ENCODE results near the gene ZDHHC16. TPM values are rescaled to one million over a fixed set of nuclear protein-coding genes. Genes with fewer than 3 reads are reported as not detected.

ZDHHC16 gene
- total RNA-seq, 4 donors from 2014 or later: 1.8 to 31.8 (median 19.0) TPM

GRCh38 chr10:97483506-97483905, 37.5 kb downstream of the ZDHHC16 start:
- intact Hi-C loops (cut with DNase I; ENCODE audit: low total_unique reads): no loop called here
- TF ChIP-seq POLR2A (IDR thresholded peaks at IDR 0.05) (no peak), CTCF (IDR thresholded peaks at IDR 0.05) (no peak)
- H3K4me3 ChIP-seq: no peak overlapping the region
- H3K4me1 ChIP-seq: no peaks in the 10 kb centered on the region
- no peaks in the 10 kb centered on the region for H3K36me3 ChIP-seq
- H3K27ac ChIP-seq: no peak overlapping the region
- no peaks in the 10 kb centered on the region for H3K9me3 ChIP-seq
- H3K27me3 ChIP-seq: no peaks in the 10 kb centered on the region
- DNase-seq: no peak

GRCh38 chr10:97483921-97484320, 37.9 kb downstream of the ZDHHC16 start:
- no peaks in the 10 kb centered on the region for H3K27me3 ChIP-seq
- no peaks in the 10 kb centered on the region for H3K4me1 ChIP-seq
- H3K4me3 ChIP-seq: no peak overlapping the region
- no peak overlapping the region for H3K27ac ChIP-seq
- intact Hi-C loops (cut with DNase I; ENCODE audit: low total_unique reads): no loop called here
- H3K36me3 ChIP-seq: no peaks in the 10 kb centered on the region
- DNase-seq: no peak
- H3K9me3 ChIP-seq: no peaks in the 10 kb centered on the region
- TF ChIP-seq CTCF (IDR thresholded peaks at IDR 0.05): no peak
- TF ChIP-seq POLR2A (IDR thresholded peaks at IDR 0.05): no peak

- no peak for DNase-seq
- H3K36me3 ChIP-seq: no peaks in the 10 kb centered on the region
- no peak overlapping the region for H3K4me3 ChIP-seq
- no peaks in the 10 kb centered on the region for H3K27me3 ChIP-seq
- intact Hi-C loops (cut with DNase I; ENCODE audit: low total_unique reads): no loop called here
- no peak for TF ChIP-seq CTCF (IDR thresholded peaks at IDR 0.05)
- no peak for TF ChIP-seq POLR2A (IDR thresholded peaks at IDR 0.05)
- H3K27ac ChIP-seq: no peak overlapping the region
- H3K4me1 ChIP-seq: peaks cover 0 to 3% of the 10 kb centered on the region in 2 donors
- H3K9me3 ChIP-seq: no peaks in the 10 kb centered on the region
These were observed 39.8 kb downstream of the ZDHHC16 start for GRCh38 chr10:97485647-97486281.

GRCh38 chr10:97490592-97490991, 44.6 kb downstream of the ZDHHC16 start:
- H3K4me1 ChIP-seq: peaks cover 0 to 11% of the 10 kb centered on the region in 2 donors
- H3K9me3 ChIP-seq: no peaks in the 10 kb centered on the region

More at GRCh38 chr10:97490592-97490991, 44.6 kb downstream of the ZDHHC16 start:
- no peak overlapping the region for H3K27ac ChIP-seq
- no peak overlapping the region for H3K4me3 ChIP-seq
- DNase-seq: no peak
- H3K27me3 ChIP-seq: no peaks in the 10 kb centered on the region
- TF ChIP-seq CTCF (IDR thresholded peaks at IDR 0.05): no peak
- no peak for TF ChIP-seq POLR2A (IDR thresholded peaks at IDR 0.05)
- no peaks in the 10 kb centered on the region for H3K36me3 ChIP-seq
- intact Hi-C loops (cut with DNase I; ENCODE audit: low total_unique reads): loop anchor here (10.0 kb wide), 1 partner anchor 54 kb away; no protein-coding TSS in a partner anchor

Data from uterus (tissue), 4 donors.